ENCODE data around the gene ZCCHC12.

The ZCCHC12 gene

GRCh38 chrX:118825227-118825626, 1.6 kb downstream of the ZCCHC12 start:
- no peak for FAIRE-seq

GRCh38 chrX:118839334-118839958, 15.8 kb downstream of the ZCCHC12 start:
- DNase-seq (ENCODE audit: insufficient read length, low spot score) (peak; percentile 26), FAIRE-seq (no peak)
- TF ChIP-seq SPI1 (IDR thresholded peaks at IDR 0.05; ENCODE audit: low read depth, low read length), result no peak
- TF ChIP-seq POLR2AphosphoS5 (IDR thresholded peaks at IDR 0.05; ENCODE audit: low read depth, low read length), result no peak
- no peak for TF ChIP-seq POU2F2 (IDR thresholded peaks at IDR 0.05; ENCODE audit: low read depth, low read length)
- TF ChIP-seq PAX5 (IDR thresholded peaks at IDR 0.05; ENCODE audit: insufficient read depth, low read length, severe bottlenecking), result no peak
- TF ChIP-seq TAF1 (IDR thresholded peaks at IDR 0.05; ENCODE audit: low read depth, low read length), result no peak
- TF ChIP-seq POLR2A (IDR thresholded peaks at IDR 0.05; ENCODE audit: low read depth, low read length), result no peak

More at GRCh38 chrX:118825227-118825626, 1.6 kb downstream of the ZCCHC12 start:
- DNase-seq (ENCODE audit: insufficient read length, low spot score), result no peak
- TF ChIP-seq SPI1 (IDR thresholded peaks at IDR 0.05; ENCODE audit: low read depth, low read length) (no peak), POU2F2 (IDR thresholded peaks at IDR 0.05; ENCODE audit: low read depth, low read length) (no peak), POLR2A (IDR thresholded peaks at IDR 0.05; ENCODE audit: low read depth, low read length) (no peak), PAX5 (IDR thresholded peaks at IDR 0.05; ENCODE audit: insufficient read depth, low read length, severe bottlenecking) (no peak), POLR2AphosphoS5 (IDR thresholded peaks at IDR 0.05; ENCODE audit: low read depth, low read length) (no peak), TAF1 (IDR thresholded peaks at IDR 0.05; ENCODE audit: low read depth, low read length) (no peak)

- FAIRE-seq (peak; percentile 88), DNase-seq (ENCODE audit: insufficient read length, low spot score) (no peak)
- TF ChIP-seq POLR2A (IDR thresholded peaks at IDR 0.05; ENCODE audit: low read depth, low read length), result no peak
- TF ChIP-seq TAF1 (IDR thresholded peaks at IDR 0.05; ENCODE audit: low read depth, low read length), result no peak
- TF ChIP-seq POLR2AphosphoS5 (IDR thresholded peaks at IDR 0.05; ENCODE audit: low read depth, low read length), result no peak
- TF ChIP-seq SPI1 (IDR thresholded peaks at IDR 0.05; ENCODE audit: low read depth, low read length), result no peak
- no peak for TF ChIP-seq PAX5 (IDR thresholded peaks at IDR 0.05; ENCODE audit: insufficient read depth, low read length, severe bottlenecking)
- no peak for TF ChIP-seq POU2F2 (IDR thresholded peaks at IDR 0.05; ENCODE audit: low read depth, low read length)
These were observed 24.1 kb downstream of the ZCCHC12 start for GRCh38 chrX:118847676-118848075.

GRCh38 chrX:118853596-118853995, 30.0 kb downstream of the ZCCHC12 start:
- TF ChIP-seq POLR2A (IDR thresholded peaks at IDR 0.05; ENCODE audit: low read depth, low read length), result no peak
- no peak for TF ChIP-seq POLR2AphosphoS5 (IDR thresholded peaks at IDR 0.05; ENCODE audit: low read depth, low read length)
- no peak for TF ChIP-seq SPI1 (IDR thresholded peaks at IDR 0.05; ENCODE audit: low read depth, low read length)
- FAIRE-seq, result no peak
- DNase-seq (ENCODE audit: insufficient read length, low spot score), result no peak

- FAIRE-seq (no peak), DNase-seq (ENCODE audit: insufficient read length, low spot score) (no peak)
- TF ChIP-seq SPI1 (IDR thresholded peaks at IDR 0.05; ENCODE audit: low read depth, low read length) (no peak), POLR2A (IDR thresholded peaks at IDR 0.05; ENCODE audit: low read depth, low read length) (no peak), PAX5 (IDR thresholded peaks at IDR 0.05; ENCODE audit: insufficient read depth, low read length, severe bottlenecking) (no peak), POLR2AphosphoS5 (IDR thresholded peaks at IDR 0.05; ENCODE audit: low read depth, low read length) (no peak), TAF1 (IDR thresholded peaks at IDR 0.05; ENCODE audit: low read depth, low read length) (no peak), POU2F2 (IDR thresholded peaks at IDR 0.05; ENCODE audit: low read depth, low read length) (no peak)
These were observed 32.2 kb downstream of the ZCCHC12 start for GRCh38 chrX:118855681-118856310.

- TF ChIP-seq POLR2A (IDR thresholded peaks at IDR 0.05; ENCODE audit: low read depth, low read length), result no peak
- no peak for TF ChIP-seq POLR2AphosphoS5 (IDR thresholded peaks at IDR 0.05; ENCODE audit: low read depth, low read length)
- no peak for TF ChIP-seq POU2F2 (IDR thresholded peaks at IDR 0.05; ENCODE audit: low read depth, low read length)
- TF ChIP-seq PAX5 (IDR thresholded peaks at IDR 0.05; ENCODE audit: insufficient read depth, low read length, severe bottlenecking), result no peak
- no peak for TF ChIP-seq SPI1 (IDR thresholded peaks at IDR 0.05; ENCODE audit: low read depth, low read length)
- FAIRE-seq (no peak), DNase-seq (ENCODE audit: insufficient read length, low spot score) (no peak)
These were observed 33.4 kb downstream of the ZCCHC12 start for GRCh38 chrX:118857006-118857405.

DNA sequence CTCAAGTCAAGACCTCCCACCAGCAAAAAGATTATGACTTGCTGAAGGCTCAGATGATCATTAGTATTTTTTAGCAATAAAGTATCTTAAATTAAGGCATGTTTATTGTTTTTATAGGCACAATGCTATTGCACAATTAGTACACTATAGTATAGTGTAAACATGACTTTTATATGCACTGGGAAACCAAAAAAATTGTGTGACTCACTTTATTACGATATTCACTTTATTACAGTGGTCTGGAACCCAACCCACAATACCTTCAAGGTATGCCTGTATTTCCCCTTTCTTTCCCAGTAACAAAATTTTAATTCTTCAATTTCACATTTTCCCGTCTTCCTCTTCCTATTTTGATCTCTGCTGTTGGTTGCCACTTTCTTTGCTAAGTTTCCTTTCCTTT, 37.7 kb downstream of the ZCCHC12 start:
- DNase-seq (ENCODE audit: insufficient read length, low spot score), result no peak
- no peak for FAIRE-seq
- TF ChIP-seq SPI1 (IDR thresholded peaks at IDR 0.05; ENCODE audit: low read depth, low read length) (no peak), TAF1 (IDR thresholded peaks at IDR 0.05; ENCODE audit: low read depth, low read length) (no peak), PAX5 (IDR thresholded peaks at IDR 0.05; ENCODE audit: insufficient read depth, low read length, severe bottlenecking) (no peak), POU2F2 (IDR thresholded peaks at IDR 0.05; ENCODE audit: low read depth, low read length) (no peak), POLR2A (IDR thresholded peaks at IDR 0.05; ENCODE audit: low read depth, low read length) (no peak), POLR2AphosphoS5 (IDR thresholded peaks at IDR 0.05; ENCODE audit: low read depth, low read length) (no peak)

DNA sequence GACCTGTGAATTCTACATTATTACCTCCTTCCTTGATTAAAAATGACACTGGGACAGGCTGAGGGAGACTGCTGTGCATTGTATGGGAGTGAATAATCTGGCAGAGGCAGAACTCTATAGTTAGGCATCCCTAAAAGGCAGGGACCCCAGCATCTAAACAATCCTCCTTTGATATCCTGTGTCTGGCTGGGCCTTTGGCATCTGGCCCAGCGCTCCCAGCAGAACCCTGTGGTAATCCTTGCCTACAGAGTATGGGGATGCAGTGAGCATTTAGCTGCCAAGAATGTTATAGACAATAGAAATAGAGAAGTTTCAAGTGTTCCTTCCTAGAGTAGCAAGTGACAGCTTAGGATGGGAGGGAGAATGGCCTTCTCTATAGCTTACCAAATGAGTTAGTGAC, 38.5 kb downstream of the ZCCHC12 start:
- TF ChIP-seq POLR2A (IDR thresholded peaks at IDR 0.05; ENCODE audit: low read depth, low read length), result no peak
- FAIRE-seq, result no peak
- DNase-seq (ENCODE audit: insufficient read length, low spot score), result no peak

GRCh38 chrX:118862979-118863378, 39.4 kb downstream of the ZCCHC12 start:
- TF ChIP-seq POLR2A (IDR thresholded peaks at IDR 0.05; ENCODE audit: low read depth, low read length), result no peak
- TF ChIP-seq PAX5 (IDR thresholded peaks at IDR 0.05; ENCODE audit: insufficient read depth, low read length, severe bottlenecking), result no peak
- no peak for TF ChIP-seq POLR2AphosphoS5 (IDR thresholded peaks at IDR 0.05; ENCODE audit: low read depth, low read length)
- no peak for TF ChIP-seq POU2F2 (IDR thresholded peaks at IDR 0.05; ENCODE audit: low read depth, low read length)
- no peak for TF ChIP-seq SPI1 (IDR thresholded peaks at IDR 0.05; ENCODE audit: low read depth, low read length)
- TF ChIP-seq TAF1 (IDR thresholded peaks at IDR 0.05; ENCODE audit: low read depth, low read length), result no peak
- FAIRE-seq (no peak), DNase-seq (ENCODE audit: insufficient read length, low spot score) (no peak)

GRCh38 chrX:118864063-118864635, 40.5 kb downstream of the ZCCHC12 start:
- FAIRE-seq, result no peak
- TF ChIP-seq POLR2A (IDR thresholded peaks at IDR 0.05; ENCODE audit: low read depth, low read length) (no peak), POU2F2 (IDR thresholded peaks at IDR 0.05; ENCODE audit: low read depth, low read length) (no peak), PAX5 (IDR thresholded peaks at IDR 0.05; ENCODE audit: insufficient read depth, low read length, severe bottlenecking) (no peak), SPI1 (IDR thresholded peaks at IDR 0.05; ENCODE audit: low read depth, low read length) (no peak), POLR2AphosphoS5 (IDR thresholded peaks at IDR 0.05; ENCODE audit: low read depth, low read length) (no peak), TAF1 (IDR thresholded peaks at IDR 0.05; ENCODE audit: low read depth, low read length) (no peak)
- DNase-seq (ENCODE audit: insufficient read length, low spot score), result no peak

Data from GM12891 (cell line).